HG03045 (cell line): ENCODE results near the gene SPAAR.
"Not testable (repeated sequence)": the region's sequence is repeated elsewhere in the genome, so short reads cannot be mapped to it uniquely, and the experiment has no call there.

Source experiments
- ATAC-seq: cut with Tn5 transposase; IDR thresholded peaks from one replicate; pipeline ENCODE4 v1.9.1; 2021; ENCODE audit warnings: mild to moderate bottlenecking, moderate library complexity; ENCODE audit not compliant: unreplicated experiment

The SPAAR gene, protein sequence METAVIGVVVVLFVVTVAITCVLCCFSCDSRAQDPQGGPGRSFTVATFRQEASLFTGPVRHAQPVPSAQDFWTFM

GRCh38 chr9:35909274-35909673, at the start of gene SPAAR:
Gene SPAAR, plus strand, starts transcription at chr9:35909490. Its CDS starts 974 bp downstream, at chr9:35910464.
- ATAC-seq, result no peak

DNA sequence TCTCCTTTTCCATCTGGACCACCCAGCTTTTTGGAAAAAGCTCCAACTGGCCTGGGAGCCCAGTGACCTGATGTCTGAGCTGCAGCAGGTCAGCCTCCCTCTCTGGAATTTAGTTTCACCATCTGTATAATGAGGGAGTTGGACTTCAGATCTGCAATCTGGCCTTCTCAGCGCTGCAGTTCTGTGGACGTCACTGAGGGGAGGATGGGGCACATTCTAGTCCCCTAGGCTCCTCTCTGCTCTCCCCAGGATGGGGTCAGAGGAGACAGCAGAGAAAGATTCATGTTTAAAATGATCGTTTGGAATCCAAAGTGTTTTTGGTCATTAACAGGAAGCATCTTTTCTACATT, 49.3 kb upstream of the SPAAR start:
- ATAC-seq, result no peak

DNA sequence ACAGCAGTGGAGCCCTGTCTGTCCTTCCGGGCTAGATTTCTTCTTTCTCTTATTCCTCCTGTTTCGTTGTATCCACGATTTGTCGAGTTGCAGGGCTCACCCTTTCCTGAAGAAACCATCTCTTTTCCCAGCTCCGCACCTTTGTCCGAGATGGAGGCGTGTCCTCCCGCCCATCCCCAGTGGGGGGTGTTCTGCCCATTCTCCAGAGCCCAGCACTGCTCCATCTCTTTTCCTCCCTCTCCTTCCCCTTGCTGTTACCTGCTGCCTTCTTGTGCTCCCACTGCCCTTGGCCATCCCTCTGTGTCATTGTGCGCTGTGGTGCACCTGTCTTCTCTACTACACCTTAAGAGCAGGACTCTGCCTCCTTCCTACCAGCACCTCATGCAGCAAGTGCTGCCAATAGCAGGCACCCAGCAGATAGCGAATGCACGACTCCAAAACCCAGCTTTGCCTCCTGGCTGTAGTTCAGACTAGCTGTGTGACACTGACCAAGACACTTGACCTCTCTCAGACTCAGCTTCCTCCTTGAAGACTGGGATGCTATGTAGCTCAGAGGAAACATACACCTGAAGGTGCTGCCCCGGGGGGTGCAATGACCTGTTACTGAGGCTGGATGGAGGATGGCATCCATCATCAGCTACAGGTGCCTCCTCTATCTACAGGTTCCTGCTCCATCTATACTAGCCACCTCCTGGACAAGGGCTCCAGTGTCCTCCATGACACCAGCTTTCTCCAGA, 48.0 kb upstream of the SPAAR start:
- ATAC-seq, result no peak

- ATAC-seq, result no peak
These were observed 47.0 kb upstream of the SPAAR start for GRCh38 chr9:35862328-35862727.

- no peak for ATAC-seq
These were observed 45.7 kb upstream of the SPAAR start for GRCh38 chr9:35863583-35863982.

DNA sequence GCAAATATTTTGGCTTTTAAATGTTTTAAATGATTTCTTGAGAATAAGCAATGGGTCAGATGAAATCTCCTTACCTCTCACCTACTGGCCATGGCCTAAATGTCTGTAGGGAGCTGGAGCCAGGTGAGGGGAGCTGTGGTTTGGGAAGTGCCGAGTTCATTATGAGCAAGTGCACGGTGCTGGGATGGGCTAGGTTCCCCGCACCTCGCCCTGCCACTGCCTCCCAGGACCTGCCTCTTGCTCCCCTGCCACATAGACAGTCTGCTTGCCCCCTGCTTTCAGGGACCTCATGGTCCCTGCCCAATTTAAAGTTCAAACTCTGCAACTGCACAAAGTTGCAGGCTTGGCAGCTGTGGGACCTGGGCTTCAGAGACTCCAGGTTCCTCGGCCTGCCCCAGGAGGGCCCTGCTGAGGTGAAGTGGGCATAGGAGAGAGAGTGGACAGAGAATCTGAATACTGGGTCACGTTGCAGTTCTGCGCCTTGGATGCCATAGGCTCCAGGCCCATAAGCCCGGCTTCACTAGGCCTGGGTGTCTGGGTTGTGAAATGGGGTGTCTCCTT, 44.5 kb upstream of the SPAAR start:
- no peak for ATAC-seq

DNA sequence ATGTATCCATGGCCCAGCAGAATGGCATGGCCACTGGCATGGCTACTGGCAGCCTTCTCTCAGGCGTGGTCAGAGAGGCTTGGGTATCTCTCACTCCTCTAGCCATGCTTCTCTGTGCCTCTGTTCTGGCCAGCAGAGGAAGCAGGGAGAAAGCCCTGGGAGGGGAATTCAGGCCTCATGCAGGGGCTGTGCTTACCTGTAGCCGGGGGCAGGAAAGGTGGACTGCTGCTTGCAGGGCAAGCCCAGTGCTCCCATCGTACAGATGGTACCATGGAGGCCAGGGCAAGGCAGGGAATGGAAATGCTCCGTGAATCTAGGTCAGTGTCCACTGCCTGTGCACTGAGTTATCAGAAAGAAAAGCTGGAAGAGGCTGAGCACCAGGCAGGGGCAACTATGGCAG, 41.8 kb upstream of the SPAAR start:
- ATAC-seq, result no peak

DNA sequence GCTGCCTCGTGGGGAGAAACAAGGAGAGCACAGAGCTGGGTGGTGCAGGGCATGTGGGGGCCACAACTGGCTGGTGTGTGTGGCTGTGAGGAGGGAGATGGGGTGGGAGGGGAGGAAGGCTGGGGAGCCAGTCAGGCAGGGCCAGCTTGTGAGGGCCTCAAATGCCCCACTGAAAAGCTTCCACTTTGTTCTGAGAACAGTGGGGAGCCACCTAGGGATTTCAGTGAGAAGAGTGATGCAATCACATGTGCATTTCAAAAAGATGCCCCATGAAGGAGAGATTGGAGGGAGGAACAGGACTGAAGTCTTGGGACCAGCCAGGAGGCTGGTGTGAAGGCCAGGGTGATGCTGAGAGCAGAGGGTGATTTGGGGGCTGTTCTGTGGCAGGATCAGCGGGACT, 40.4 kb upstream of the SPAAR start:
- no peak for ATAC-seq

GRCh38 chr9:35869621-35870216, 39.6 kb upstream of the SPAAR start:
- ATAC-seq, result no peak

- no peak for ATAC-seq
These were observed 38.9 kb upstream of the SPAAR start, which contains the start of gene OR13J1 for GRCh38 chr9:35870351-35870923. Gene OR13J1, minus strand, starts transcription at chr9:35870401. Its CDS starts 0 bp downstream, at chr9:35870401.

GRCh38 chr9:35871545-35871944, 37.7 kb upstream of the SPAAR start:
- ATAC-seq, result no peak

GRCh38 chr9:35872505-35872904, 36.8 kb upstream of the SPAAR start:
- ATAC-seq, result no peak

DNA sequence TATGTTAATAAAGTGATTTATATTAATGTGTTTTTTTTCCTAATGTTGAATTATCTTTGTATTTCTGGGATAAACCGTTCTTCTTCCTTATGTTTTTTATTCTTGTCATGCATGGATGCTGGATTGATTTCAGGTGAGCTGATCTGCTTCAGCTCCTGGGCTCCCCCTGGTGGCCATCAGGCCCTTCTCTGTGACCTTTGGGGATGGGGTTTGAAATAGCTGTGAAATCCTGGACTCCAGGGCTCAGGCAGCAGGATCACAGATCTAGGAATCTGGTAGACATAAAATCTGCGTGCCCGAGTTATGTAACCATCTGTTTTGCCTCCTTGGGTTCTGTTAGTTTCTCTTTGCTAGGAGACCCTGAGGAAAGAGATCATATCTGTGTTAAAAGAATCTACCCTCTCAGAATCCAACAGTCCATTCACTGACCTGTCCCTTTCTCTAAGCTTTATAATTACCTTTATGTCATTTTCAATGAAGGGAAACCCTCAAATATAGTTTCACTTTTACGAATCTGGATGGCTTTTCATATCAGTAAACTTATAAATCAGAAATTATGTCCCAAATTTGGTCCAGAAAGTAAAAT, 26.9 kb upstream of the SPAAR start:
- ATAC-seq, result no peak

DNA sequence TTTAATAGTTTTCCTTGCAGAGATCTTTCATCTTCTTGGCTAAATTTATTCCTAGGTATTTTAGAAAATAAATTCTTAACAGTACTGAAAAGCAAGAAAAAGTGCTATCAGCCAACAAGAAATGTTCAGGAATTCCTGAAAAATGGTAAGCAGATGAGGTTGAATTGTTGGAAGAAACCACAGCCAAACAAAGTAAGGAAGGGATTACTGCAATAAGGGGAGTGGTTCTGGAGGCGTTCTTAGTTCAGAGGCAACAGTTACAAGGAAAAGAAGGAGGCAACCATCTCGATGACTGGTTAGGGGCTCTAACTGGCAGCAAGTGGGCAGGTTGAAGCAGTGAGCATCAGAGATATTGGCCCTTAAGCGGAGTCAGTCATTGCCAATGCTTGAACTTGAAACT, 26.3 kb upstream of the SPAAR start:
- no peak for ATAC-seq

- not testable (repeated sequence) for ATAC-seq
These were observed 24.4 kb upstream of the SPAAR start for GRCh38 chr9:35884908-35885307.

- ATAC-seq, result no peak
These were observed 17.6 kb upstream of the SPAAR start for GRCh38 chr9:35891646-35892045.

DNA sequence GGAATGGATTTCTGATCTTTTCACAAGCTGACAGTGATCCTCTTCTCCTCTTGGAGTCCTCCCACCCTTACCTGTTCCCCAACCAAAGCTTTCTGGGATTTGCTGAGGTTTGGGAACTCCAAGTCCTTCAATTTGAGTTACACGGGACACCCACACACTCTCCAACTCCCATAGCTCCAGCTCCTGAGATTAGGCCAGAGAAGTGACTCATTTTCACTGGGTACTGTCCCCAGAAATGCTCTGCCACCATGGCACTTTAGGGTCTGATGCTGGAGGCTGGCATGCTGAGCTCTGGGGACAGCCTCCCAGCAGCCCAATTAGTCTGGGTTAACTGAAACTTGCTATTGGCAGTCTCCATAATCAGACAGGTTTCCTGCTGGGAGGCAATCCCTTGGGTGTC, 17.2 kb upstream of the SPAAR start:
- ATAC-seq, result no peak

- ATAC-seq, result no peak
These were observed 12.7 kb upstream of the SPAAR start for GRCh38 chr9:35896570-35896969.

DNA sequence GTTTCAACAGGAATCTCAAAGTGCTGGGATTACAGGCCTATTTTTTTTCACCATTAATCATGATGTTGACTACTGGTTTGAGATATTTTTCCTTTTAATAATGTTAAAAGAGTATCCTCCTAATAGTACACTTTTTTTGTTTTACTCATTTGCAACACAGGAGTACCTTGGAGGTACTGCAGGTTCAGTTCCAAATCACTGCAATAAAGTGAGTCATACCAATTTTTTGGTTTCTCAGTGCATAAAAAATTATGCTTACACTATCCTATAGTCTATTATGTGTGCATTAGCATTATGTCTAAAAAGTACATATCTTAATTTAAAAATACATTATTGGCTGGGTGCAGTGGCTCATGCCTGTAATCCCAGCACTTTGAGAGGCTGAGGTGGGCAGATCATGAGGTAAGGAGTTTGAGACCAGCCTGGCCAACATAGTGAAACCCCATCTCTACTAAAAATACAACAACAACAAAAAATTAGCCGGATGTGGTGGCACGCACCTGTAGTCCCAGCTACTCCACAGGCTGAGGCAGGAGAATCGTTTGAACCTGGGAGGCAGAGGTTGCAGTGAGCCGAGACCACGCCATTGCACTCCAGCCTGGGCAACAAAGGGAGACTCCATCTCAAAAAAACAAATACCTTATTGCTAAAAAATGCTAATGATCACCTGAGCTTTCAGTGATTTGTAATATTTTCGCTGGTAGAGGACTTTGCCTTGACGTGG, 11.8 kb upstream of the SPAAR start:
- ATAC-seq, result not testable (repeated sequence)

DNA sequence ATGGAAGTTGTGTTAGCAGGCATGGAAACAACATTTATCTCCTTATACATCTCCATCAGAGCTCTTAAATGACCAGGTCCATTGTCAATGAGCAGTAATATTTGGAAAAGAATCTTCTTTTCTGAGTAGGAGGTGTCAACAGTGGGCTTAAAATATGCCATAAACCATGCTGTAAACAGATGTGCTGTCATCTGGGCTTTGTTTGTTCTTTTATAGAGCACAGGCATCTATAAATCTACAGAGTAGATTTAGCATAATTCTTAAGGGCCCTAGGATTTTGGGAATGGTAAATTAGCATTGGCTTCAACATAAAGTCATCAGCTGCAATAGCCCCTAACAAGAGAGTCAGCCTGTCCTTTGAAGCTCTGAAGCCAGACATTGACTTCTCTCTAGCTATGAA, 11.0 kb upstream of the SPAAR start:
- no peak for ATAC-seq

GRCh38 chr9:35899021-35899420, 10.3 kb upstream of the SPAAR start:
- no peak for ATAC-seq
